Retina (tissue), 1 donor: ENCODE results near the gene OR3A2.
"Not testable (repeated sequence)": the region's sequence is repeated elsewhere in the genome, so short reads cannot be mapped to it uniquely, and the experiment has no call there.

Source experiments
- DNase-seq: peaks from one replicate; pipeline ENCODE4 v3.0.0-alpha.2; 2016

OR3A2 gene

GRCh38 chr17:3282901-3283300 is 103.2 kb downstream of the OR3A2 start:
- no peak for DNase-seq

DNA sequence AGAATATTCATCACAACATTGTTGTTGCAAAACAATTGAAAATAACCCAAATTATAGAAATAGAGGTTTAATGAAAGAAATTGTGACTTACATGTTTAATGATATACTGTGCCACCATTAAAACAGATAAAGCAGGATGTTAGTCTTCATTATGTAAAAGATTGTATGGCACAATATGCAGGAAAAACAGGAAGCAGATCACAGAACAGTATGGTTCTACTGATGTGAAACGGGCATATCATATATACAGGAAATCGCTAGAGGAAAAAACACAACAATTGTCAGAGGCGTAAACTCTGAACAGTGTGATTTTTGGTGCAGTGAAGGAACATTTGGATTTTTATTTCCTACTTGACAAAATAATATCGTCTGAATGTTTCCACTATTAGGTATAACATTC is 110.0 kb downstream of the OR3A2 start:
- no peak for DNase-seq

- DNase-seq = no peak
Observed at GRCh38 chr17:3271072-3271848, 114.8 kb downstream of the OR3A2 start.

DNA sequence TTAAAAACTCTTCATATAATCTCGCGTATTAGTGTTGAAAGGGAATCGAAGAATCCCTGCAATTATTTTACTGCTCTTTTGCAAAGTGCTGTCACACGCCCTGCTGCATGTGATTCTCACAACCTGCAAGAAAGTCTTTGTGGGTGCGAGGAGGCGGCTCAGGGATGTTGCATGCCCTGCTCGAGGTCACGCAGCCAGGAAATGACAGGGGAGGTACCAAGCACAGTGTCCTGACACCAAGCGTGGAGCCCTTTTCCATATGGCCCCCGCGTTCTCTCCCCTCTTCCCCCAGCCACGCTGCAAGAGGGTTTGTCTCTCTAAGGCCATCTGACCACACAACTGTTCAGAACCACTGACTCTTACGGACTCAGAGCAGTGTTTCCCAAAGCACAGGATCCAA is 125.5 kb downstream of the OR3A2 start:
- DNase-seq = no peak

- DNase-seq = no peak
Observed at GRCh38 chr17:3260163-3260562, 125.9 kb downstream of the OR3A2 start.

DNA sequence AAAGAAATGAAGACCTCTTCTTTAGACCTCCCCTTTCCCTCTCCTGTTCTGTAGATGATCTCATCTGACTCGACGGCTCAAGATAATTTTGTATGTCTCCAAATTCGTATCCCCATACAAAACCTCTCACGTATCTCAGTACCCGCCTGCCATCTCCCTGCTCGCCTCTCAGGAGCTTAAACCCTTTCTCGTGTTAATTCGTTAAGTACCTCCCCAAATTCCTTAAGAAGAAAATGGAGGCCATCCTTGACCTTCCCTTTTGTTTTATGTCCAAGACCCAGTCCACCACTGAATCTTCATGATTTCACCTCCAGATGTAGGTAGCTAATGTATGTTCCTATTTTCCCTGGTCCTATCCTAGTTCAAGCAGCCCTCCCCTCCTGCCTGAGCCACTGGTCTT is 129.5 kb downstream of the OR3A2 start:
- no peak for DNase-seq

DNA sequence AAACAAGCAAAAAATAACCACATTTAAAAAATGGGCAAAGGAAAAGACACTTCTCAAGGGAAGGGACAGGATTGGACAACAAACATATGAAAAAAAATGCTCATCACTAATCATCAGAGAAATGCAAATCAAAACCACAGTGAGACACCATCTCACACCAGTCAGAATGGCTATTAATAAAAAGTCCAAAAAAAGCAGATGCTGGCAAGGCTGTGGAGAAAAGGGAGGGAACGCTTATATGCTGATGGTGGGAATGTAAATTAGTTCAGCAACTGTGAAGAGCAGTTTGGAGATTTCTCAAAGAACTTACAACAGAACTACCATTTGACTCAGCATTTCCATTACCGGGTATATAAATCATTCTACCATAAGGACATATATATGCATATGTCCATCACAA is 137.1 kb downstream of the OR3A2 start:
- not testable (repeated sequence) for DNase-seq

GRCh38 chr17:3244841-3245240 is 141.3 kb downstream of the OR3A2 start:
- DNase-seq = not testable (repeated sequence)

DNA sequence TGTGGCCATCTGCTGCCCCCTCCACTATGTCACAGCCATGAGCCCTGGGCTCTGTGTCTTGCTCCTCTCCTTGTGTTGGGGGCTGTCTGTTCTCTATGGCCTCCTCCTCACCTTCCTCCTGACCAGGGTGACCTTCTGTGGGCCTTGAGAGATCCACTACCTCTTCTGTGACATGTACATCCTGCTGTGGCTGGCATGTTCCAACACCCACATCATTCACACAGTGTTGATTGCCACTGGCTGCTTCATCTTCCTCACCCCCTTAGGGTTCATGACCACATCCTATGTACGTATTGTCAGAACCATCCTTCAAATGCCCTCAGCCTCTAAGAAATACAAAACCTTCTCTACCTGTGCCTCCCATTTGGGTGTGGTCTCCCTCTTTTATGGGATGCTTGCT is 145.1 kb downstream of the OR3A2 start:
- not testable (repeated sequence) for DNase-seq

DNA sequence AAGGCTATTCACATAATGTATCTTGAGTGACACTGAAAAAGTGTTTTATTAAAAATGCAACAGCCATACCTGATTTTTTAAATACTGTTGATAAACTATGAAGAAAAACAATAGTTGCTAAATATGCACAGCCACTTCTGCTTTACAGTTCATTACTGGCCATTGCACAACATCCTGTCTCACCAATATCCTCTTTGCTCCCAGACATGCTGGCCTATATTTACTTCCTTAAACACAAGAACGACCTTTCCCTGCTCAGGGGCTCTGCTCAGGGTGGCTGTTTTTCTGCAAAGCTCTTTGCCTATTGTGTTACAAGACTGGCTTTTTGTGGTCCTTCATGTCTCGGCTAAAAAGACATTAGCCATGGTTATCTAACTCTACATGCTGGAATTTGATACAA is 147.4 kb downstream of the OR3A2 start:
- DNase-seq = not testable (repeated sequence)

- DNase-seq = not testable (repeated sequence)
Observed at GRCh38 chr17:3232300-3232699, 153.8 kb downstream of the OR3A2 start.
